Type B pancreatic cell (in vitro differentiated cells): Measurements from ENCODE around the gene PTGES2. TPM values are rescaled to one million over a fixed set of nuclear protein-coding genes. Genes with fewer than 3 reads are reported as not detected.

Source experiments
- DNase-seq: peaks from one replicate; pipeline ENCODE4 v3.0.0; 2021; ENCODE audit warnings: mixed read lengths; ENCODE audit not compliant: unreplicated experiment; ENCODE audit errors: extremely low spot score
- H3K27ac Mint-ChIP-seq: 2 replicates; pipeline ENCODE4 v1.8.0; 2021; ENCODE audit warnings: mild to moderate bottlenecking, mixed read lengths
- H3K27me3 Mint-ChIP-seq: 2 replicates; pipeline ENCODE4 v1.8.0; 2021; ENCODE audit warnings: mixed read lengths
- H3K36me3 Mint-ChIP-seq: 2 replicates; pipeline ENCODE4 v1.8.0; 2021; ENCODE audit warnings: mixed read lengths
- H3K4me1 Mint-ChIP-seq: one replicate; pipeline ENCODE4 v1.8.0; 2021; ENCODE audit warnings: mixed read lengths; ENCODE audit not compliant: unreplicated experiment
- H3K4me3 Mint-ChIP-seq: 2 replicates; pipeline ENCODE4 v1.8.0; 2021; ENCODE audit warnings: mild to moderate bottlenecking, mixed read lengths
- H3K9me3 Mint-ChIP-seq: 2 replicates; pipeline ENCODE4 v1.8.0; 2021; ENCODE audit warnings: mixed read lengths
- CTCF ChIP-seq: fragments of 200-600 bp; sonication (generic); conservative IDR thresholded peaks from 2 replicates; pipeline ENCODE4 v1.5.0; 2021; ENCODE audit warnings: antibody characterized with exemption, mild to moderate bottlenecking
- long read RNA-seq: library from polyadenylated mRNA; unstranded; transcript quantifications from one replicate; pipeline ENCODE4 v2.0.0, GENCODE V29; 2020
- total RNA-seq: library from RNA; stranded (reverse); gene quantifications from 2 replicates; pipeline ENCODE4 v1.2.1, GENCODE V29; 2021; ENCODE audit warnings: low replicate concordance

The PTGES2 gene
- 67.2 and 85.0 TPM in 2 replicates for total RNA-seq
- long read RNA-seq, partial matches to known transcripts, result 1 of 8 reads
- long read RNA-seq, other reads (novel, unspliced or antisense), result 5 of 8 reads

GRCh38 chr9:128127568-128127989, at the start of gene PTGES2:
Gene PTGES2, minus strand, starts transcription at chr9:128127729. Its CDS starts 12 bp downstream, at chr9:128127717.
- Mint-ChIP-seq H3K4me3 (peak within 1 kb of the TSS; percentile 99), H3K36me3 (no peaks in the 10 kb centered on the region), H3K4me1 (peaks cover 28% of the 10 kb centered on the region), H3K27ac (peak within 1 kb of the TSS; percentile 99), H3K9me3 (no peaks in the 10 kb centered on the region), H3K27me3 (no peaks in the 10 kb centered on the region)
- DNase-seq, result peak; percentile 88
- TF ChIP-seq CTCF, result no peak

GRCh38 chr9:128175726-128176125, 48.2 kb upstream of the PTGES2 start:
- TF ChIP-seq CTCF, result no peak
- H3K4me3 Mint-ChIP-seq, result no peak overlapping the region
- no peaks in the 10 kb centered on the region for H3K4me1 Mint-ChIP-seq
- no peaks in the 10 kb centered on the region for H3K9me3 Mint-ChIP-seq
- peak overlapping the region; percentile 53 for H3K27ac Mint-ChIP-seq
- H3K36me3 Mint-ChIP-seq, result peaks cover 22% of the 10 kb centered on the region
- DNase-seq, result no peak
- no peaks in the 10 kb centered on the region for H3K27me3 Mint-ChIP-seq

GRCh38 chr9:128175102-128175563, 47.6 kb upstream of the PTGES2 start:
- Mint-ChIP-seq H3K9me3 (no peaks in the 10 kb centered on the region), H3K36me3 (peaks cover 19% of the 10 kb centered on the region), H3K27ac (peak overlapping the region; percentile 53), H3K27me3 (no peaks in the 10 kb centered on the region), H3K4me1 (no peaks in the 10 kb centered on the region), H3K4me3 (no peak overlapping the region)
- DNase-seq, result no peak
- no peak for TF ChIP-seq CTCF

- no peak for TF ChIP-seq CTCF
- Mint-ChIP-seq H3K4me3 (no peak overlapping the region), H3K27me3 (no peaks in the 10 kb centered on the region), H3K4me1 (no peaks in the 10 kb centered on the region), H3K27ac (peak overlapping the region; percentile 36), H3K36me3 (peaks cover 11% of the 10 kb centered on the region), H3K9me3 (no peaks in the 10 kb centered on the region)
- DNase-seq, result no peak
These were observed 46.5 kb upstream of the PTGES2 start for GRCh38 chr9:128174062-128174461.

GRCh38 chr9:128169925-128170324, 42.4 kb upstream of the PTGES2 start:
- Mint-ChIP-seq H3K4me1 (no peaks in the 10 kb centered on the region), H3K27ac (no peak overlapping the region), H3K4me3 (no peak overlapping the region), H3K36me3 (peaks cover 15% of the 10 kb centered on the region), H3K27me3 (no peaks in the 10 kb centered on the region), H3K9me3 (no peaks in the 10 kb centered on the region)
- TF ChIP-seq CTCF, result no peak
- DNase-seq, result no peak
